Stimulated activated CD4-positive, alpha-beta T cell treated with anti-CD3 and anti-CD28 coated beads, Interleukin-4, amount 100 ng/mL, for 4 hours (primary cell): Measurements from ENCODE around the gene DST.

Source experiments
- DNase-seq, 2 experiments: peaks; one replicate each; pipeline ENCODE4 v3.0.0-alpha.2; 2020

Gene DST

GRCh38 chr6:56620229-56620868 is 22.3 kb downstream of the DST start:
- DNase-seq: no peak

GRCh38 chr6:56618050-56618449 is 24.6 kb downstream of the DST start:
- no peak for DNase-seq

DNA sequence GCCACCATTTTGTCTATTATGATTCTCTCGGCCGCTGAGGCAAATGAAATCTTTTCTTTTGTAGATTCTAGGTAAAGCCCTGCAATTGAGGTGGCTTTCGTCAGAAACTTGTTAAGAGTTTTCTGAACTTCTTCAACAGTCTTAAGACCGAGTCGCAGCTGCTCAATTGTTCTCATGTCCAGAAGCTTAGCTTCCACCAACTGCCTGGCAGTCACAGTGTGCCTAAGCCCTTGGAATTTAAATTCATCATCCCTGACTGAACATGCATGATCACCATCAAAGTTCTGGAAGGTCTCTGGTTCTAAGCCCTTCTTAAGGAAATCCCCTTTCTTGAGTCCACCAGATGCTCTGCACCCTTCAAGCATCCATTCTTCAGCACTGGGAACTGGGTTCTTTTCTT is 25.7 kb downstream of the DST start:
- DNase-seq: no peak

DNA sequence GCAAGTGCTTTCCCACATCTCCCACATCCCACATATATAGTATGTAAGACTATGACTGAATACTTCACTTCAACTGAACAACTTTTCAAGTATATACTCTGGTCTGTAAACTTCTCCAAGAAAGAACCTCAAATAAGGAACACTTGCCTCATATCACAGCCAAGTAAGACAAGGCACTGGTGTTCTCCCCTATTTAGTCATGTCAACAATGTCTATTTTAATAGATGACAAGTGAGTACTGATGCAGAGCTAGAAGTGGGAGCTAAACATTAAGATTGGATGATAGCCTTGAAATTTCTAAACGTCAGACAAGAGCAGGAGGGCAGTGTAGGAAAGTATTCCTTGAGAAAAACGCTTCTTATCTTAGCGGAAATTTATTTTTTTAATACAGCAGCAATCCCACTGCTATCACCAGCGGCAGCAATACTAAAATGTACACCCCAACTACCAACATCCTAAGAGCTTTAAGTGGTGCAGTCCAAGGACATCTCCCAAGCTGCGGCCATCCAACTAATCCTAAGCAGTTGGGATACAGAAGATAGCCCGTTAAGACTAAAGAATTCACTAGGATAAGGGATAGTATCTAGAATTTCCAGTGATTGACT is 29.3 kb downstream of the DST start:
- no peak for DNase-seq

GRCh38 chr6:56608332-56608731 is 34.4 kb downstream of the DST start:
- DNase-seq: no peak

GRCh38 chr6:56607111-56607752 is 35.5 kb downstream of the DST start:
- no peak for DNase-seq

DNA sequence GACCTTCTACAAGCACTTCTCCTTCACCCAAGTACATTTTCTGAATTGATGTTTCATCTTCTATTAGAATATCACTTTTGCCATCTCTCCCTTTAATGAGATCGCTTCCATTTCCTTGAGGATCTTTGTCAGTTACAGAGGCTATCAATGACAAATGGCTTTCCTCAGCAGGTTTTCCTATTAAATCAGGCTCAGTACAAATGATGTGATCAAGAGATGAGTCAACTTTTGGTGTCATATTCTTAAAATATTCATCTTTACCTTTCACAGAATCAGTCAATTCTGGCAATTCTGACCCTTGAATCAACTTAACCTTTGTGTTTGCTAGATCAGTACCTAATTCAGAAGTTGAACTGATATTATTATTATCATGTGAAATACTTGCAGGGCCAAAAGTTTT is 37.3 kb downstream of the DST start:
- DNase-seq: no peak

GRCh38 chr6:56604186-56604585 is 38.5 kb downstream of the DST start:
- no peak for DNase-seq

GRCh38 chr6:56601390-56601789 is 41.3 kb downstream of the DST start:
- no peak for DNase-seq

DNA sequence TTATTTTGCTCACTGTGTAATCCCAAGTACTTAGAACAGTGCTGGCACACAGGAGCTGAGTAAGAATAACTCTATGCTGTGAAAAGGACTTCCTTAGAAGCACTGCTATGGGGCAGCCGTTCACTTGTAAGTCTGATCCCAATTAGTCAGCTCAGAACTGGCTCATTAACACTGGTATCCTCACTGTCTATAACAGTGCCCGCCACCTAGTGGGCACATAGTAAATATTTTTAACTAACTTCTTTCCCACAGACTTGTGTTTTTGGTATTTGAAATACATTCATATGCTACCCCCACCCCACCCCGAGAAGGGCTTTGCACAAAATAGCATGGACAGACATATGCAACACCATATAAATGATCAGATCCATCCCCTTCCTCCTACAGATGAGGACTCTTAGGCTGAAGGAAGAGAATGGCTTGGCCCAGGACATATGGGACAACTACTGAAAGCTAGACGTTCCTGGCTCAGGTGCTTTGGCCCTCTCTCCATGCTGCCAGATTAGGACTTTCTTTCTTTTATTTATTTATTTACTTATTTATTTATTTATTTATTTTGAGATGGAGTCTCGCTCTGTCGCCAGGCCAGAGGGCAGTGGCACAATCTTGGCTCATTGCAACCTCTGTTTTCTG is 47.1 kb downstream of the DST start:
- peak; percentile 22 to 33 for DNase-seq

DNA sequence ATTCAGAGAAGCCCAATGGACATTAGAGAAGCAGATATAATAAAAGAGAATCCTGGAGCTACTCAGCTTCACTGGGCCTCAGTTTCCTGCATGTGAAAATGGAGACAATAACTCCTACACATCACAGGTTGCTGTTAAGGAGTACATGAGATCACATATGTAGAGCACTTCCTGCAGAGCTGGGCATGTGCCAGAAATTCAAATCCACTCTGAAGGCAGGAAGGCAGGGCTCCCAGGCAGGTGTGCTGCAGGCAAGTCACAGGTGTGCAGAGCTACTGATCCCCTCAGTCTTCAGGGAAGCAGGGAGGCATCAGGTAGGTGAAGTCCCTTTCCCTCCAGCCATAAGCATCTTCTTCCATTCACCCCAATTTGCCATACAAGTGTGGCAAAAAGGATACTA is 48.0 kb downstream of the DST start:
- no peak for DNase-seq

- no peak for DNase-seq
Measured at GRCh38 chr6:56593801-56594318, 48.8 kb downstream of the DST start.

GRCh38 chr6:56582236-56582635 is 60.5 kb downstream of the DST start:
- DNase-seq: no peak

DNA sequence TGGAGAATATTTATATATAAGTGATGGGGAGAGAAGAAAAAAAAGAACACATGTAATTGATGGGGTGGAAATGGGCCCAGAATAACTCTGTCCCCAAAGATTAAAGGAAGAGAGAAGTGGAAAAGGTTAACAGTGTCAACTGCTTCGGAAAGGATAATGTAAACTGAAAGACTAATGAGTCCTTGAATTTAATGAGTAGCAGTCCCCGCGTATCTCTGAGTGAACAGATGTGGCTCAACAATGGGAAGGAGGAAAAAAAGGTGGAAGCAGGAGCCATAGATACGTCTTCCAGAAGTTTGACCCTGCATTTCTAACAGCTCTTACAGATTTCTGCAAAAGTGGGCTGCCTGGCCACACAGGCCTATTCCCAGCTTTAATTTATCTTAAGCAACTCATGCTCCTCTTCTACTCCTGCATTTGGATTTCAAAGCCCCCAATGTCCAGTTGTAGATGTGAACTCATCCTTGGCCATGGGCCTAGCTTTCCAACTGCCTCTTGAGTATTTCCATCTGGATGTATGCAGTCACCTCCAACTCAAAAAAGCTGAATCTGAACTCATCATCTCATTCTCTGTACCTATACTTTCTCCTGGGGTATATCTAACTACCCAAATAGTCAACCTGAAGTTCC is 61.3 kb downstream of the DST start:
- no peak for DNase-seq

DNA sequence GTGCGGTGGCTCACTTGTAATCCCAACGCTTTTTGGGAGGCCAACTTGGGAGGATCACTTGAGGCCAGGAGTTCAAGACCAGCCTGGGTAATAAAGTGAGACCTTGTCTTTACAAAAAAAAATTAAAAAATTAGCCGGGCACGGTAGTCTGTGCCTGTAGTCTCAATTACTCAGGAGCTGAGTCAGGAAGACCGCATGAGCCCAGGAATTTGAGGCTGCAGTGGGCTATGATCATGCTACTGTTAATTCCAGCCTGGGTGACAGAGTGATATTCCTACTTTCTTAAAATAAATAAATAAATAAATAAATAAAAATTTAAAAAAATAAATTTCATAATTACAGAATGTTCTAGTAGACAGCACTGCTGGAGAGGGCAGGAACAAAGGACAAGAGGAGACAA is 62.4 kb downstream of the DST start:
- DNase-seq: no peak

DNA sequence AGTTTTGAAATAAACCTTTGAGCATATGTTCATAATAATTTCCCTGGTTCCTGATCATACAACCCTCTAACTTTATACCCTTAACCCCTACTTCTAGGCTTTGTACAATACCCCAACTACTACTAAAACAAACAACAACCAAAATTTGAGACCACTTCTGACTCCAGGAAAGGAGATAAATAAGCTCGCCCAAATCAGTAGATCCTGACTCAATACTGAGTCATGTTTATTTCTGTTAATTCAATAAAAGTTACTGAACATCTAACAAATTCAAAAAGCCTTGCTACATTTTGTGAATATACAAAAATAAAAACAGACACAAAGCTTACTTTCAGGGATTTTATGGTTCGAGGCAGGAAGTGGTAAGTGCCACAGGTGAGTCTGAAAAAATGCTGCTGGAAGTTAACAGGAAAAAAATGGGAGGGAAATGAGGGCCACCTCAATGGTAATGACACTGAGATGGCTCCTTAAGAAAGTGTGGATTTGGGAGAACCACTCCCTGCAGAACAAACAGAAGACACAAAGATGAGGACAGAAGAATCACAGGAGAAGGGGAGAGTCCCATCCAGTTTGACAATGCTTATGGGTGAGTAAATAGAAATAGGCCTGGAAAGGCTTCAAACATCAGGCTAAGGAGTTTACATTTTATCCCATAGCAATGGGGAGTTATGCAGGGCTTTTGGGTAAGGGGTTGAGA is 63.4 kb downstream of the DST start:
- no peak for DNase-seq

GRCh38 chr6:56575736-56576135 is 67.0 kb downstream of the DST start:
- DNase-seq: no peak

GRCh38 chr6:56574292-56574691 is 68.4 kb downstream of the DST start:
- DNase-seq: no peak

GRCh38 chr6:56573624-56574023 is 69.1 kb downstream of the DST start:
- no peak for DNase-seq

GRCh38 chr6:56572788-56573471 is 69.8 kb downstream of the DST start:
- no peak for DNase-seq

DNA sequence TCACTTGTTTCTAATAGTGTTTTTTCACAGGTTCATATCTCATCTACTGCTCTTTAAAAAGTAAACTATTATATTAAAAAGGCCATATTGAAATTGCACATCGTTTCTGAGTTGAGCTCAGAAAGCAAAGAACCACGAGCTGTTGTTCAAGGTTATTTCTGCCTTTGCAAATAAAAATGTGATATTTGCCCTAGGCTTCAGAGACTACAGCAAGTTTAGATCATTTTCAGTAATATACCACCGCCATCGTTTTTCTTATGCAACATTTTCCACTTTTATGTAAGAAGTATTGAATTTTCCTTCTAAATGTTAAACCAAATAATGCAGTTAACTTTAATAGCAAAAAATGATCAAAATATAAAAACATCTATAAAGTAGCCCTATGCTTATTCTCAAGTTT is 71.1 kb downstream of the DST start:
- no peak for DNase-seq
